Ureter (tissue), 1 donor: Measurements from ENCODE around the gene HUS1. TPM values are rescaled to one million over a fixed set of nuclear protein-coding genes. Genes with fewer than 3 reads are reported as not detected.

ENCODE experiments used
- DNase-seq: peaks from one replicate; pipeline ENCODE4 v3.0.0-alpha.2; 2020; ENCODE audit warnings: low spot score
- total RNA-seq: library from RNA; stranded (reverse); gene quantifications from one replicate; pipeline ENCODE4 v1.2.4, GENCODE V29; 2023
- donor health status: DM: yes; HTN: yes; CAD: no.

The HUS1 gene
- total RNA-seq, 1 donor from 2014 or later, result 43.1 TPM

GRCh38 chr7:47979832-47980181 lies 392 bp upstream of the HUS1 start:
- no peak for DNase-seq

- no peak for DNase-seq
Observed at GRCh38 chr7:47978790-47979144, 648 bp downstream of the HUS1 start.

- no peak for DNase-seq
Observed at GRCh38 chr7:47973739-47974138, 5.7 kb downstream of the HUS1 start.

GRCh38 chr7:47970761-47971160 lies 8.7 kb downstream of the HUS1 start:
- no peak for DNase-seq

GRCh38 chr7:47968847-47969774 lies 10.3 kb downstream of the HUS1 start:
- DNase-seq, result no peak

GRCh38 chr7:47967708-47968107 lies 11.7 kb downstream of the HUS1 start:
- DNase-seq, result no peak

- no peak for DNase-seq
Observed at GRCh38 chr7:47967123-47967522, 12.3 kb downstream of the HUS1 start.

GRCh38 chr7:47965456-47965855 lies 14.0 kb downstream of the HUS1 start:
- DNase-seq, result no peak

- no peak for DNase-seq
Observed at GRCh38 chr7:47962262-47962661, 17.2 kb downstream of the HUS1 start.

- no peak for DNase-seq
Observed at GRCh38 chr7:47957156-47957555, 22.3 kb downstream of the HUS1 start.

- DNase-seq, result no peak
Observed at GRCh38 chr7:47956220-47956619, 23.2 kb downstream of the HUS1 start.

- DNase-seq, result no peak
Observed at GRCh38 chr7:47954231-47954911, 25.0 kb downstream of the HUS1 start.

GRCh38 chr7:47953822-47954221 lies 25.6 kb downstream of the HUS1 start:
- no peak for DNase-seq

GRCh38 chr7:47952224-47952623 lies 27.2 kb downstream of the HUS1 start:
- DNase-seq, result no peak

GRCh38 chr7:47951374-47951773 lies 28.0 kb downstream of the HUS1 start:
- DNase-seq, result no peak

- peak; percentile 80 for DNase-seq
Observed at GRCh38 chr7:47950714-47951113, 28.7 kb downstream of the HUS1 start.

- DNase-seq, result no peak
Observed at GRCh38 chr7:47949703-47950102, 29.7 kb downstream of the HUS1 start.

- DNase-seq, result no peak
Observed at GRCh38 chr7:47948141-47948790, 31.1 kb downstream of the HUS1 start, which contains the start of gene PKD1L1. Gene PKD1L1 (minus strand): TSS chr7:47948466. CDS start chr7:47948440, 26 bp downstream.

GRCh38 chr7:47947355-47947749 lies 32.1 kb downstream of the HUS1 start:
- DNase-seq, result no peak

- no peak for DNase-seq
Observed at GRCh38 chr7:47946581-47947354, 32.6 kb downstream of the HUS1 start.

- peak; percentile 70 for DNase-seq
Observed at GRCh38 chr7:47945261-47946015, 34.0 kb downstream of the HUS1 start.
